Measurements from ENCODE around the gene ROBO2.

- TF ChIP-seq CTCF (IDR thresholded peaks at IDR 0.05; ENCODE audit: insufficient read depth, low read length) (no peak), POLR2AphosphoS5 (IDR thresholded peaks at IDR 0.05; ENCODE audit: low read depth) (no peak), REST (IDR thresholded peaks at IDR 0.05; ENCODE audit: insufficient replicate concordance, low read depth) (no peak), GABPA (IDR thresholded peaks at IDR 0.05; ENCODE audit: low read depth) (no peak)
Measured at GRCh38 chr3:77618686-77619085, 578.8 kb downstream of the ROBO2 start.
